ENCODE results near the gene CHRD. TPM values are rescaled to one million over a fixed set of nuclear protein-coding genes. Genes with fewer than 3 reads are reported as not detected.
"Not testable (repeated sequence)": the region's sequence is repeated elsewhere in the genome, so short reads cannot be mapped to it uniquely, and the experiment has no call there.

Gene CHRD
- total RNA-seq, 4 donors from 2014 or later: 0.11 to 10.7 (median 2.8) TPM

DNA sequence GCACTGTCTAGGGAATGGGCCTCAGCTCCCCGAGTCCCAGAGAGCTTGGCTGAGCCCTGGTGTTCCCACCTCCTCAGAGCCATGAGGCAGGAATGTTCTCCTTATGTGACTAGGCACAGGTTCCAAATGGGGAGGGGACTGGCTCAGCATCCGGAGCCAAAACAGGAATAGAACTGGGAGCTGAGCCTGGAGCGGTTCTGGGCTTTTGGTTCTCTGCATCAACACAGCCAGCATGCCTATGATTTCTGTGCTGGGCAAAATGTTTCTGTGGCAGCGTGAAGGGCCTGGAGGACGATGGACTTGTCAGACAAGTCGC is 42.5 kb upstream of the CHRD start, which contains the start of gene FAM131A:
Gene FAM131A, plus strand, starts transcription at position 202 of the 316 bp plus-strand sequence. Its CDS starts 31 bp downstream, at position 233.
- TF ChIP-seq, protein P1, sequence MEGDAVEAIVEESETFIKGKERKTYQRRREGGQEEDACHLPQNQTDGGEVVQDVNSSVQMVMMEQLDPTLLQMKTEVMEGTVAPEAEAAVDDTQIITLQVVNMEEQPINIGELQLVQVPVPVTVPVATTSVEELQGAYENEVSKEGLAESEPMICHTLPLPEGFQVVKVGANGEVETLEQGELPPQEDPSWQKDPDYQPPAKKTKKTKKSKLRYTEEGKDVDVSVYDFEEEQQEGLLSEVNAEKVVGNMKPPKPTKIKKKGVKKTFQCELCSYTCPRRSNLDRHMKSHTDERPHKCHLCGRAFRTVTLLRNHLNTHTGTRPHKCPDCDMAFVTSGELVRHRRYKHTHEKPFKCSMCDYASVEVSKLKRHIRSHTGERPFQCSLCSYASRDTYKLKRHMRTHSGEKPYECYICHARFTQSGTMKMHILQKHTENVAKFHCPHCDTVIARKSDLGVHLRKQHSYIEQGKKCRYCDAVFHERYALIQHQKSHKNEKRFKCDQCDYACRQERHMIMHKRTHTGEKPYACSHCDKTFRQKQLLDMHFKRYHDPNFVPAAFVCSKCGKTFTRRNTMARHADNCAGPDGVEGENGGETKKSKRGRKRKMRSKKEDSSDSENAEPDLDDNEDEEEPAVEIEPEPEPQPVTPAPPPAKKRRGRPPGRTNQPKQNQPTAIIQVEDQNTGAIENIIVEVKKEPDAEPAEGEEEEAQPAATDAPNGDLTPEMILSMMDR (IDR thresholded peaks at IDR 0.05): no peak
- TF ChIP-seq POLR2A (IDR thresholded peaks at IDR 0.05): peak in 1 of 4 donors; percentile 25
- Histone ChIP-seq H3K4me1 (peaks cover 39 to 97% (median 41%) of the 10 kb centered on the region in 3 donors), H3K36me3 (peaks cover 16 to 41% (median 25%) of the 10 kb centered on the region in 3 donors), H3K9me3 (no peaks in the 10 kb centered on the region), H3K27me3 (no peaks in the 10 kb centered on the region), H3K27ac (peak within 1 kb of the TSS; percentile 93 to 99 (median 98)), H3K4me3 (peak within 1 kb of the TSS; percentile 62 to 95 (median 76))
- WGBS, 2 donors: 39 to 46% methylated on average over 5 of the region's 6 CpGs
- no peak for DNase-seq
- intact Hi-C loops (cut with DNase I): no loop called here

DNA sequence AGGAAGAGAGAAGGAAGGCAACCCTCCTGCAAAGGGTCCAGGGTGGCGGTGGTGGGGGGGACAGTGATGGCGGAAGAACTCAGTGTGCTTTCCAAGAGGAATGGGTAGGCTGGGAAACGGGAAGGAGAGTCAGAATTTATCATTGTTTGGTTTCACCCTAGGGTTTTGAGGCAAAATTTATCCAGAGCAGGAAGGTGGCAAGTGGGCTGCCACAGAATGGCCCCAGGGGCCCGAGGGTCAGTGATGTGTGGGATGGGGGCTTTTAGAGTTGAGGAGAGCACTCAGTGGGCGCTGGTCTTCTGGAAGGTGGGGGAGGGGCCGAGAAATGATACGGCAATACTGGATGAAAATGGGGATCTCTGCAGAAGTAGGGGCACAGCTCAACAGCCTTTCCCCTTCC is 41.9 kb upstream of the CHRD start:
- Histone ChIP-seq H3K4me3 (peak overlapping the region in 2 of 4 donors; percentile 31 to 52), H3K36me3 (peaks cover 9 to 41% (median 20%) of the 10 kb centered on the region in 3 donors), H3K27ac (peak overlapping the region; percentile 93 to 99 (median 98)), H3K9me3 (no peaks in the 10 kb centered on the region), H3K27me3 (no peaks in the 10 kb centered on the region), H3K4me1 (peaks cover 41 to 97% (median 44%) of the 10 kb centered on the region in 3 donors)
- no peak for TF ChIP-seq POLR2A (IDR thresholded peaks at IDR 0.05)
- TF ChIP-seq, protein P1 (IDR thresholded peaks at IDR 0.05): no peak
- DNase-seq: no peak
- WGBS, 2 donors: 53 to 58% methylated on average over 6 of the region's 7 CpGs
- intact Hi-C loops (cut with DNase I): no loop called here

DNA sequence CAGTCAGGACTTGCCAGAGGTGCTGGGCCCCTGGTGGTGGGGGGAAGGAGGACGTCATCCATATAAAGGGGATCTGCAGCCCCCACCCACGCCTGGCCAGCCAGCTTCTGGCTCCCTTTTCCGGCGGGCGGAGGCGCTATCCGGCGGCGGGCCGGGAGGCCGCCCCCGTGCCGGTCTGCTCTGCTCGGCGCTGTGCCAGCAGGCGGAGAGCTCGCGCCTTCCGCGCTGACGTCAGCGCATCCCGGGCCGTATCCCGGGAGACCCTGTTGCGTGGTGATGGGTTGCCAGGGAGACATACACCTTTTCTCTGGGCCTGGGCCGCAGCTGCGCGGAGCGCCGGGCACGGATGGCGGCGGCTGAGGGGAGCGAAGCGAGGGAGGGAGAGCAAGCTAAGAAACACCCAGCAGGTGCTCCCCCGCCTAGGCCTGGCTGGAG is 41.3 kb upstream of the CHRD start:
- peak overlapping the region; percentile 93 to 99 (median 98) for H3K27ac ChIP-seq
- peaks cover 44 to 97% (median 47%) of the 10 kb centered on the region in 3 donors for H3K4me1 ChIP-seq
- TF ChIP-seq, protein P1 (IDR thresholded peaks at IDR 0.05): peak in 1 of 6 experiments; percentile 20
- no peak for TF ChIP-seq POLR2A (IDR thresholded peaks at IDR 0.05)
- no peaks in the 10 kb centered on the region for H3K27me3 ChIP-seq
- H3K36me3 ChIP-seq: peaks cover 6 to 41% (median 18%) of the 10 kb centered on the region in 3 donors
- DNase-seq: no peak
- peak overlapping the region in 3 of 4 donors; percentile 28 to 52 (median 31) for H3K4me3 ChIP-seq
- intact Hi-C loops (cut with DNase I): no loop called here
- no peaks in the 10 kb centered on the region for H3K9me3 ChIP-seq
- WGBS, 2 donors: no CpG with 5 or more reads among the region's 37 CpGs

DNA sequence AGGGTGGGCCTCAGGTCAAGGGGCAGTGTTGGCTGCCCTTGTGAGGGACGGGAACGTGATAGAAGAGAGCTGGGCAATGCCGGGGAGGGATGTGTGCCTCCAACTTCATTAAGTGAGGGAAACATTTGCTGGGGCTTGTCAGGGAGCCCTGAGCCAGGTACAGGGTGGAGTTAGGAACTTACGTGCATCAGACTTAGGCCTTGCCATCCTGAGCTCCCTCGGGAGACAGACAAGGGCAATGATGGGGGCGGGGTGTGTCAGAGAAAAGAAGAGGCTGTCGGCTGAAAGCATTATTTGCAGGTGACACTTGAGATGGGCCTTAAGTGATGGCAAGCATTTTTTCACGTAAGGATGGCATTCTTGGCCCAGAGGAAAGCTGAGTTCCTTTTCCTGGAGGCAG is 40.9 kb upstream of the CHRD start:
- Histone ChIP-seq H3K9me3 (no peaks in the 10 kb centered on the region), H3K27ac (peak overlapping the region; percentile 93 to 99 (median 98)), H3K27me3 (no peaks in the 10 kb centered on the region), H3K4me1 (peaks cover 44 to 97% (median 47%) of the 10 kb centered on the region in 3 donors), H3K4me3 (peak overlapping the region in 3 of 4 donors; percentile 28 to 52 (median 31)), H3K36me3 (peaks cover 6 to 39% (median 13%) of the 10 kb centered on the region in 3 donors)
- WGBS, 2 donors: 27 to 34% methylated on average over 5 to 8 of the region's 8 CpGs
- intact Hi-C loops (cut with DNase I): no loop called here
- TF ChIP-seq POLR2A (IDR thresholded peaks at IDR 0.05): no peak
- TF ChIP-seq, protein P1 (IDR thresholded peaks at IDR 0.05): no peak
- no peak for DNase-seq

DNA sequence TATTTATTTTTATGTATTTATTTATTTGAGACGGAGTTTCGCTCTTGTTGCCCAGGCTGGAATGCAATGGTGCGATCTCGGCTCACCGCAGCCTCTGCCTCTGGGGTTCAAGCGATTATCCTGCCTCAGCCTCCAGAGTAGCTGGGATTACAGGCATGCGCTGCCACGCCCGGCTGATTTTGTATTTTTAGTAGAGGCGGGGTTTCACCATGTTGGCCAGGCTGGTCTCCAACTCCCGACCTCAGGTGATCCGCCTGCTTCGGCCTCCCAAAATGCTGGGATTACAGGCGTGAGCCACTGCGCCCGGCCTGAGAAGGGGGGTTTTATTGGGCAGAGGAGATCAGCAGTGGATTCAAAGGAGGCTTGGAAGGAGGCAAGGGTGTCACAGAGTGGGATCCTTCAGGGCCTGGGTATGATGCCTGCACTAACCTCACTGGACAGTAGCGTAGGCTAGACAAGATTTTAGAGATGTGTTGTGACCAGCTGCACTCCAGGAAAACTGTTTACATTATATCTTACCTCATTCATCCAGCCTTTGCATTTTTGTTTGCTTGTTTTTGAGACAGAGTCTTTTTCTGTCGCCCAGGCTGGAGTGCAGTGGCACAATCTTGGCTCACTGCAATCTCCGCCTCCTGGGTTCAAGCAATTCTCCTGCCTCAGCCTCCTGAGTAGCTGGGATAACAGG is 40.3 kb upstream of the CHRD start:
- WGBS, 2 donors: 36 to 58% methylated on average over 13 to 16 of the region's 19 CpGs
- H3K9me3 ChIP-seq; DNase-seq; intact Hi-C loops (cut with DNase I); H3K27me3 ChIP-seq: not testable (repeated sequence)
- Histone ChIP-seq H3K4me1 (peaks cover 44 to 97% (median 47%) of the 10 kb centered on the region in 3 donors), H3K27ac (peak overlapping the region in 3 of 4 donors; percentile 96 to 99 (median 99)), H3K4me3 (peak overlapping the region in 1 of 4 donors; percentile 28), H3K36me3 (peaks cover 10 to 39% (median 11%) of the 10 kb centered on the region in 3 donors)

Data from esophagus squamous epithelium (tissue), 5 donors.